GM10847 (cell line): Measurements from ENCODE around the gene SLC9A5.

Experiments
- POLR2A ChIP-seq: IDR thresholded peaks from 2 replicates; pipeline ENCODE4 v1.6.1; 2011; ENCODE audit not compliant: insufficient read length; ENCODE audit errors: extremely low read depth

The SLC9A5 gene

DNA sequence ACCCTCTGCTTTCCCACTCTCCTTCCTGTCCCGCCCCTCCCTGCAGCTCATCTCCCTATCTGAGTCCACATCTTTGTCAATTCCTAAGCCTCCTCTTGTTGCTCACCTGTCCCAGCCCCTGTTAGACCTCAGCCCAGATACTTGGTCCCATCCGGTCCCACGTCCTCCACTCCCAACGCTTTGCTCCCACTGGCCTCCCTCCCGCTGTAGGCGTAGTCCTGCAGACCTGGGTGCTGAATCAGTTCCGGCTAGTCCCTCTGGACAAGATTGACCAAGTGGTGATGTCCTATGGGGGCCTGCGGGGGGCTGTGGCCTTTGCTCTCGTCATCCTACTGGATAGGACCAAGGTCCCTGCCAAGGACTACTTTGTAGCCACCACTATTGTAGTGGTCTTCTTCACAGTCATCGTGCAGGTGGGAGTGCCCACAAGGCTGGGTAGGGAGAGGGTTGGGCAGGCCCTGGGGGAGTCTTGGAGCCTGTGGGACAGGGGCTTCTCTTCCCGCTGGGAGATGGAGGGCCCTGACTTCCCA, 8.0 kb downstream of the SLC9A5 start:
- no peak for TF ChIP-seq POLR2A

DNA sequence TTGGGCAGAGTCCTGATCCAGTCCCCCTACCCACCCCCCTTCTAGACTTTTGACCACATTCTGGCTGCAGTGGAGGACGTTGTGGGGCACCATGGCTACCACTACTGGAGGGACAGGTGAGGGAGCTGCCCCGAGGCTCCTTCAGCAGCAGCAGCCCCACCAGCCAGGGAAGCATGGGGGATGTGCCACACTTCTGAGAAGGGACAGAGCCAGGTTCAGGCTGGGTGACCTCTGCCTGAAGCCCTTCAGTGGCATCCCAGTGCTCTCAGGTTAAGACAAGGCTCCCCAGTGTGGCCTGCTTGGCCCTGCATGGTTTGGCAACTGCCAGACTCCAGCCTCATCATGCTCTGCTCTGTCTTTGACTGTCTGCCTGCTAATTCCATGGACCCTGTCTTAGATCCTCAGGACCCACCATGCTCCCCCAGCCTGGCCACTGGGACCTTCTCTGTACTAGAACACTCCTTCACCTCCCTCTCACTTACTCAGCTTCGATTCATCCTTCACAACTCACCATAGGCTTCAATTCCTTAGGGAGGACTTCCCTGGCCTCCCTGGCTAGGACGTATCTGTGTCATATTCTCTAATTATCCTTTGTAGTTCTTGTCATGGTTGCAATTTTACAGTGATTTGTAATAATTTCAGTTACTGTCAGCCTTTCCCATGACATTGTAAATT, 8.8 kb downstream of the SLC9A5 start:
- no peak for TF ChIP-seq POLR2A

GRCh38 chr16:67258161-67258835, 9.5 kb downstream of the SLC9A5 start:
- no peak for TF ChIP-seq POLR2A

DNA sequence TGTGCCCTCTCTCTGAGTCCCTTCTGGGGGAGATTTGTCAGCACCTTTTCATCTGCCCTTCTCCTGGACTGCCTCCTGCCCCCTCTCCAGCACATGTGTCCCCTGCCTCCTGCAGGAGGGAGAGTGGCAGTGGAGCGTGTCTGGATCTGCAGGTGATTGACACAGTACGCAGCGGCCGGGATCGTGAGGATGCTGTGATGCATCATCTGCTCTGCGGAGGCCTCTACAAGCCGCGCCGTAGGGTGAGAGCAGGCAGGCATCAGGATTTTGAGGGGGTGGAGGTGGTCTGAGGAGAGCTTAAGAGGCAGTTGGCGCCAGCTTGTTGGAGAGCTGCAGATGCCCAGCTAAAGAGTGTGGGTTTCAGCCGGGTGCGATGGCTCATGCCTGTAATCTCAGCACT, 10.9 kb downstream of the SLC9A5 start:
- TF ChIP-seq POLR2A = no peak

- no peak for TF ChIP-seq POLR2A
Measured at GRCh38 chr16:67260426-67261063, 11.8 kb downstream of the SLC9A5 start.

GRCh38 chr16:67263201-67263600, 14.4 kb downstream of the SLC9A5 start:
- TF ChIP-seq POLR2A = no peak

GRCh38 chr16:67264277-67264676, 15.5 kb downstream of the SLC9A5 start:
- no peak for TF ChIP-seq POLR2A

GRCh38 chr16:67264866-67265265, 16.1 kb downstream of the SLC9A5 start:
- TF ChIP-seq POLR2A = no peak

- no peak for TF ChIP-seq POLR2A
Measured at GRCh38 chr16:67265834-67266233, 17.1 kb downstream of the SLC9A5 start.

- TF ChIP-seq POLR2A = no peak
Measured at GRCh38 chr16:67268136-67268579, 19.4 kb downstream of the SLC9A5 start.

DNA sequence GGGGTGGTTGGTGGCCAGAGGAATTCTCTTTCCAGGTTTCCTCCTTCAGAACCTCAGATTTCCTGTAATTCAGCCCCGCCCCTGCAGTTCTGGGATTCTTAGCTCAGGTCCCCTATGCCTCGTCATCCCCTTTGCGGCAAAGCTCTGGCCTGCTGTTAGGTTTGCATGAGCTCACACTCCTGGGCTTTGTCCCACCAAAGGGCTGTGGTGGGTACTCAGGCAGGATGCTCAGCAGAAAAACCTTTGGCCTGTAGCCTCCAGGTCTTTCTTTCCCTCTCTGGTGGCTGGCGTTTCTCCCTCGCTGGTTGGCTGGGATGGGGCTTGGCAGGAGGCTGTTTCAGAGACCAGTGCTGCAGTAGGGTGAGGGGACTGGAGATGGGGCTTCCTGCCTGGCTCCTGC, 21.0 kb downstream of the SLC9A5 start:
- TF ChIP-seq POLR2A = no peak

GRCh38 chr16:67270931-67271338, 22.2 kb downstream of the SLC9A5 start:
- TF ChIP-seq POLR2A = no peak

- no peak for TF ChIP-seq POLR2A
Measured at GRCh38 chr16:67271446-67271845, 22.7 kb downstream of the SLC9A5 start.

DNA sequence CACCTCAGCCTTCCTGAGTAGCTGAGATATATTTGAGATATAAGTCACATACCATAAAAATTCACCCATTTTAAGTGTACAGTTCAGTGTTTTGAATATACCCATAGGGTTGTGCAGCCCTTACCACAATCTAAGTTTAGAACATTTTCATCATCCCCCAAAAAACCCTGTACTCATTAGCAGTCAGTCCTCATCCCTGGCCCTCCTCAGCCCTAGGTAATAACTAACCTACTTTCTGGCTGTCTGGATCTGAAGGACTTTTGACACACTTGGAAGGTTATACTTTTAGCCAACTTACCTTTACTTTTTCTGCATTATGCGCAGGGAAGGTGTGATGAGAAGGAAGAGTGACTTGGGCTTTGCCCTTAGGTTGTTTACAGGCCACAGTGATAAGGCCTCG, 26.5 kb downstream of the SLC9A5 start:
- no peak for TF ChIP-seq POLR2A

DNA sequence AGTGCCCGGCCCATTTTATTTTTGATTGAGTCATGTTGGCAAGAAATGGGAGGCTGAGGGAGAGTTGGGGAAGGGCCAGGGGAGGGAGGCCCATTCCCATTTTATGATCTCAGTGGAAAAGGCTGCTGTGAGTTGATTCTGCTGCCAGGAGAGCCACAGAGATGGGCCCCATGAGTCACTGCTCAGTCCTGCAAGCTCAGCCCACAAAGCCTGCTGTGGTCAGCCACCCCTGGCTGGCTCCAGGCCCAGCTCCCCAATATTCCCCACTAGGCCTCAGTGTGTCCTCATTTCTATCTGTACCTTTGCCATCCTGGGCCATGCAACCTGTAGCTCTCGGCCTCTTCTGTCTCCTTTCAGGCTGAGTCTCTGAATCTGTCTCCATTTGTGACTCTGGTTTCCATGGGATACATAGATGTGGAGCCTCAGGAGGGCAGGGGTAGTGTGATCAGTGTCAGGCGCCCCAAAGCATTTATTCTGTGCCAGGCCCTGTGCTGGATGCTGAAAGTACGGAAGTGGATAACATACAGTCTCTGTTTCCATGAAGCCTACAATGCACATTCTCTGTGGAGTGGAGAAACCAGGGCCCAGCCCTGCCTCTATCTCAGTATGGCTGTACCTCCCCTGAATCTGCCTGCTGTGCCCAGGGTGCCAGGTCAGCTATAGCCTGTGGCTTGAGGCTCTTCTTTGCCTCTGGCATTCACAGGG, 28.7 kb downstream of the SLC9A5 start:
- TF ChIP-seq POLR2A = no peak
